Measurements from ENCODE around the gene CST7. TPM values are rescaled to one million over a fixed set of nuclear protein-coding genes. Genes with fewer than 3 reads are reported as not detected.

The CST7 gene
- polyA plus RNA-seq, 1 donor from 2014 or later = not detected

DNA sequence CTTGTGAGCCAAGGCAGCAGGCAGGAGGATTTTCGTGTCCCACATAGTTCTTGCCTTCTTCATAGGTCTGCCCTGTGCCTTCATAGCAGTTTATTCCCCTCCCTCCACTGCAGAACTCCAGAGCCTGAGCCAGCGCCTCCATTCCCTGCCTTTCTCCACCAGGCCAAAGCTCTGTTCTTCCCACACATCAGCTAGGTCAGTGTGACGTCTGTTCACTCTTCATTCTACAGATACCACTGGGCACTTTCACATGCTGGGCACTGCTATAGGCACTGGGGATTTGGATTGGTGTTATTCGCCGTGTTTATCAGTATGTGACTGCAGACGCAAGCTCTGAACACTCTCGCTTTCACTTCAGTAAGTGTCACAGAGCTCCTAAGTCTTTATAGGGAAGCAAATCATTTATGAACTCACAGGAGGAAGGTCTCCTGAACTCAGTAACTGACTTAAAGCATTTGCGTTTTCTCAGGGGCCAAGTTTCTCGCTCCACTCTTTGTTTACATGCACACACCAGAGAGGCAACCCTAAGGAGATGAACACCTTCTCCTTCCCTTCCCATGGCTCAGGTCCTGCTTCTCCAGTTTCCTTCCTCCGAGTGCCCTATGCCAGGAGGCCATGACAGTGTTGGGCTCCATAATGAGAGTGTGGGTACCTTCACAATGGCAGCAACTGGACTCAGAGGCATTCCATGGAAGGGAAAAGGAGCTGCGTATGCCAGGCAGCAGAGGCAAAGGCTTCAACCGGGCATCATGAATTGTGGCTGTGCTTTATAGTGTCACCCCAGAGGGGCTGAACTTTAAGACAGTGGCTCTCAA lies 49.8 kb downstream of the CST7 start:
- Histone ChIP-seq H2AFZ (ENCODE audit: low read depth, low read length) (no peak overlapping the region), H3K79me2 (replicated peaks; ENCODE audit: insufficient read depth, low read length) (no peaks in the 10 kb centered on the region), H3K4me3 (ENCODE audit: low read length) (no peak overlapping the region), H3K9me2 (ENCODE audit: insufficient read depth, low read length) (no peaks in the 10 kb centered on the region), H3K27ac (ENCODE audit: low read length) (no peak overlapping the region), H3K4me2 (ENCODE audit: low read length) (no peak overlapping the region), H3K27me3 (ENCODE audit: insufficient read depth, low read depth, low read length) (no peaks in the 10 kb centered on the region), H3K9me3 (ENCODE audit: low read length) (no peaks in the 10 kb centered on the region), H4K20me1 (ENCODE audit: insufficient read depth) (no peaks in the 10 kb centered on the region), H3K36me3 (ENCODE audit: insufficient read depth, low read length) (no peaks in the 10 kb centered on the region), H3K9ac (ENCODE audit: low read length) (no peak overlapping the region), H3F3A (ENCODE audit: insufficient read depth, low read length, poor library complexity, severe bottlenecking) (no peaks in the 10 kb centered on the region)
- no peak for TF ChIP-seq SMC3 (conservative IDR thresholded peaks at IDR 0.05; ENCODE audit: poor library complexity)

DNA sequence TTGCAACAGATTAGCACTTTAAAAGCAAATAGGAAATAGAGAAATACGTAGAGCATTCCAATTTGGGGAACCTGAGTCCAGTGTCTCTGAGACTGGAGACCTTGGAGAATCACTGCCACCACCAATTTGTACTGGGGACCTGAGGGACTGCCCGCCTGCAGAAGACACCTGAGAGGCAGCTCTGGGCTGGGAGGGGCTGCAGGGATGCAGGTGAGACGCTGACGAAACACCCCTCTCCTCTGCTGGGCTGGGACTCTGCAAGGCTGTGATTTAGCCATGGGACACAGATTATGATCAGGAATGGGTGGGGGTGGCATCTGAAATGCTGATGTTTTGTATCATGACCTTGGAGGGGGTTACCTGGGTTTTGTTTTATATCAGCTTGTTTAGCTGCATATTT lies 50.5 kb downstream of the CST7 start:
- H3K36me3 ChIP-seq (ENCODE audit: insufficient read depth, low read length) = no peaks in the 10 kb centered on the region
- no peak overlapping the region for H3K4me3 ChIP-seq (ENCODE audit: low read length)
- no peaks in the 10 kb centered on the region for H3K9me3 ChIP-seq (ENCODE audit: low read length)
- no peaks in the 10 kb centered on the region for H3K9me2 ChIP-seq (ENCODE audit: insufficient read depth, low read length)
- H3K27ac ChIP-seq (ENCODE audit: low read length) = no peak overlapping the region
- TF ChIP-seq EZH2 (IDR thresholded peaks at IDR 0.05; ENCODE audit: borderline replicate concordance, insufficient read depth, low read length, poor library complexity, severe bottlenecking) (no peak), POLR2AphosphoS5 (IDR thresholded peaks at IDR 0.05) (no peak), SMC3 (conservative IDR thresholded peaks at IDR 0.05; ENCODE audit: poor library complexity) (no peak), TAF1 (IDR thresholded peaks at IDR 0.05; ENCODE audit: low read depth) (no peak)
- TF ChIP-seq, protein P1, sequence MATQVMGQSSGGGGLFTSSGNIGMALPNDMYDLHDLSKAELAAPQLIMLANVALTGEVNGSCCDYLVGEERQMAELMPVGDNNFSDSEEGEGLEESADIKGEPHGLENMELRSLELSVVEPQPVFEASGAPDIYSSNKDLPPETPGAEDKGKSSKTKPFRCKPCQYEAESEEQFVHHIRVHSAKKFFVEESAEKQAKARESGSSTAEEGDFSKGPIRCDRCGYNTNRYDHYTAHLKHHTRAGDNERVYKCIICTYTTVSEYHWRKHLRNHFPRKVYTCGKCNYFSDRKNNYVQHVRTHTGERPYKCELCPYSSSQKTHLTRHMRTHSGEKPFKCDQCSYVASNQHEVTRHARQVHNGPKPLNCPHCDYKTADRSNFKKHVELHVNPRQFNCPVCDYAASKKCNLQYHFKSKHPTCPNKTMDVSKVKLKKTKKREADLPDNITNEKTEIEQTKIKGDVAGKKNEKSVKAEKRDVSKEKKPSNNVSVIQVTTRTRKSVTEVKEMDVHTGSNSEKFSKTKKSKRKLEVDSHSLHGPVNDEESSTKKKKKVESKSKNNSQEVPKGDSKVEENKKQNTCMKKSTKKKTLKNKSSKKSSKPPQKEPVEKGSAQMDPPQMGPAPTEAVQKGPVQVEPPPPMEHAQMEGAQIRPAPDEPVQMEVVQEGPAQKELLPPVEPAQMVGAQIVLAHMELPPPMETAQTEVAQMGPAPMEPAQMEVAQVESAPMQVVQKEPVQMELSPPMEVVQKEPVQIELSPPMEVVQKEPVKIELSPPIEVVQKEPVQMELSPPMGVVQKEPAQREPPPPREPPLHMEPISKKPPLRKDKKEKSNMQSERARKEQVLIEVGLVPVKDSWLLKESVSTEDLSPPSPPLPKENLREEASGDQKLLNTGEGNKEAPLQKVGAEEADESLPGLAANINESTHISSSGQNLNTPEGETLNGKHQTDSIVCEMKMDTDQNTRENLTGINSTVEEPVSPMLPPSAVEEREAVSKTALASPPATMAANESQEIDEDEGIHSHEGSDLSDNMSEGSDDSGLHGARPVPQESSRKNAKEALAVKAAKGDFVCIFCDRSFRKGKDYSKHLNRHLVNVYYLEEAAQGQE (IDR thresholded peaks at IDR 0.05; ENCODE audit: borderline replicate concordance) = no peak
- TF ChIP-seq, protein P2, sequence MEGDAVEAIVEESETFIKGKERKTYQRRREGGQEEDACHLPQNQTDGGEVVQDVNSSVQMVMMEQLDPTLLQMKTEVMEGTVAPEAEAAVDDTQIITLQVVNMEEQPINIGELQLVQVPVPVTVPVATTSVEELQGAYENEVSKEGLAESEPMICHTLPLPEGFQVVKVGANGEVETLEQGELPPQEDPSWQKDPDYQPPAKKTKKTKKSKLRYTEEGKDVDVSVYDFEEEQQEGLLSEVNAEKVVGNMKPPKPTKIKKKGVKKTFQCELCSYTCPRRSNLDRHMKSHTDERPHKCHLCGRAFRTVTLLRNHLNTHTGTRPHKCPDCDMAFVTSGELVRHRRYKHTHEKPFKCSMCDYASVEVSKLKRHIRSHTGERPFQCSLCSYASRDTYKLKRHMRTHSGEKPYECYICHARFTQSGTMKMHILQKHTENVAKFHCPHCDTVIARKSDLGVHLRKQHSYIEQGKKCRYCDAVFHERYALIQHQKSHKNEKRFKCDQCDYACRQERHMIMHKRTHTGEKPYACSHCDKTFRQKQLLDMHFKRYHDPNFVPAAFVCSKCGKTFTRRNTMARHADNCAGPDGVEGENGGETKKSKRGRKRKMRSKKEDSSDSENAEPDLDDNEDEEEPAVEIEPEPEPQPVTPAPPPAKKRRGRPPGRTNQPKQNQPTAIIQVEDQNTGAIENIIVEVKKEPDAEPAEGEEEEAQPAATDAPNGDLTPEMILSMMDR (IDR thresholded peaks at IDR 0.05; ENCODE audit: poor library complexity, severe bottlenecking) = no peak
- no peaks in the 10 kb centered on the region for H3K79me2 ChIP-seq (replicated peaks; ENCODE audit: insufficient read depth, low read length)
- no peak overlapping the region for H2AFZ ChIP-seq (ENCODE audit: low read depth, low read length)
- H3F3A ChIP-seq (ENCODE audit: insufficient read depth, low read length, poor library complexity, severe bottlenecking) = no peaks in the 10 kb centered on the region
- no peaks in the 10 kb centered on the region for H4K20me1 ChIP-seq (ENCODE audit: insufficient read depth)
- no peak overlapping the region for H3K9ac ChIP-seq (ENCODE audit: low read length)
- H3K27me3 ChIP-seq (ENCODE audit: insufficient read depth, low read depth, low read length) = no peaks in the 10 kb centered on the region
- no peak overlapping the region for H3K4me2 ChIP-seq (ENCODE audit: low read length)

DNA sequence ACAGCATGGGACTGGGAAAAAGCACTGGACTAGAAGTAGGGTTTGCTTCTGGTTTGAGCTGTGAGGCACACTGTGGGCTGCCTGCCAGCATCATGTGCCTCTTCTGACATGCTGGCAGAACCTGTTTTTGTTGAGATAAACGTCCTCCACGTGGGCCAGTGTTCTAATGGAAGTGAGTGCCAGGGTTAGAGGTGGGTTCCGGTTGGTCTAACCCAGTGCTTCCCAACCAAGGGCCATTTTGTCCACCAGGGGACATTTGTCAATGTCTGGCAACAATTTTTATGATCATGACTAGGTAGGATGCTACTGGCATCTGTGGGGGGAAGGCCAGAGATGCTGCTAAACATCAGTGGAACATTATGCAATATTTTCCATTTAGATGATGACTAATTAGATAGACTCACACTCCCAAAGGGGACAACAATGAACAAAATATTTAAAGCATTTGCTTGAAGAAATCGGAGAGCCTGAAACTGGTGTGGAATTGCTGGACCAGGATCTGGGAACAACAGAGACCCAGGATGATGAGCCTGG lies 51.3 kb downstream of the CST7 start:
- no peaks in the 10 kb centered on the region for H4K20me1 ChIP-seq (ENCODE audit: insufficient read depth)
- no peaks in the 10 kb centered on the region for H3F3A ChIP-seq (ENCODE audit: insufficient read depth, low read length, poor library complexity, severe bottlenecking)
- no peak overlapping the region for H3K4me2 ChIP-seq (ENCODE audit: low read length)
- no peak overlapping the region for H3K4me3 ChIP-seq (ENCODE audit: low read length)
- no peak overlapping the region for H3K27ac ChIP-seq (ENCODE audit: low read length)
- H2AFZ ChIP-seq (ENCODE audit: low read depth, low read length) = no peak overlapping the region
- H3K9me3 ChIP-seq (ENCODE audit: low read length) = no peaks in the 10 kb centered on the region
- no peaks in the 10 kb centered on the region for H3K9me2 ChIP-seq (ENCODE audit: insufficient read depth, low read length)
- no peaks in the 10 kb centered on the region for H3K79me2 ChIP-seq (replicated peaks; ENCODE audit: insufficient read depth, low read length)
- H3K36me3 ChIP-seq (ENCODE audit: insufficient read depth, low read length) = no peaks in the 10 kb centered on the region
- H3K27me3 ChIP-seq (ENCODE audit: insufficient read depth, low read depth, low read length) = no peaks in the 10 kb centered on the region
- no peak overlapping the region for H3K9ac ChIP-seq (ENCODE audit: low read length)
- TF ChIP-seq, protein P1 (IDR thresholded peaks at IDR 0.05; ENCODE audit: borderline replicate concordance) = no peak
- TF ChIP-seq RAD21 (conservative IDR thresholded peaks at IDR 0.05) = no peak
- TF ChIP-seq EP300 (conservative IDR thresholded peaks at IDR 0.05; ENCODE audit: poor library complexity, severe bottlenecking) = no peak
- no peak for TF ChIP-seq SMC3 (conservative IDR thresholded peaks at IDR 0.05; ENCODE audit: poor library complexity)
- TF ChIP-seq EZH2 (IDR thresholded peaks at IDR 0.05; ENCODE audit: borderline replicate concordance, insufficient read depth, low read length, poor library complexity, severe bottlenecking) = no peak
- TF ChIP-seq MXI1 (conservative IDR thresholded peaks at IDR 0.05; ENCODE audit: poor library complexity, severe bottlenecking) = no peak
- TF ChIP-seq TAF1 (IDR thresholded peaks at IDR 0.05; ENCODE audit: low read depth) = no peak
- TF ChIP-seq, protein P2 (IDR thresholded peaks at IDR 0.05; ENCODE audit: poor library complexity, severe bottlenecking) = no peak
